Measurements from ENCODE around the gene MPPE1.
"Not testable (repeated sequence)": the region's sequence is repeated elsewhere in the genome, so short reads cannot be mapped to it uniquely, and the experiment has no call there.

The MPPE1 gene

DNA sequence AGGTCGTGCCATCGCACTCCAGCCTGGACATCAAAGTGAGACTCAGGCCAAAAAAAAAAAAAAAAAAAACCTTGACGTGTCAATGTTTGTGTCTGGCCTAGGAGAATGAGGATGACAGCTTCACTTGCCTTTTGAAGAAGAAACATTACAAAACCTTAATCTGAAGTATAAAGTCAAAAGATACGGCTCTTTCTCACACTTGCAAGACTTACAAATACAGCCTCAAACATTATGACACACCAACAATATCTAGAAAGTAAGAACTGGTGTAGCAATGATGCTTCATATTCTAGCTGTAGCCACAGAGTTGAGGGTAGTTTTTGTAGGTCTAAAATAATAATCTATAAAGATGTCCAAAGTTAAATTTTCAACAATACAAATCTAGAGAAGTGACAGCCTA lies 25.5 kb downstream of the MPPE1 start:
- DNase-seq = no peak

DNA sequence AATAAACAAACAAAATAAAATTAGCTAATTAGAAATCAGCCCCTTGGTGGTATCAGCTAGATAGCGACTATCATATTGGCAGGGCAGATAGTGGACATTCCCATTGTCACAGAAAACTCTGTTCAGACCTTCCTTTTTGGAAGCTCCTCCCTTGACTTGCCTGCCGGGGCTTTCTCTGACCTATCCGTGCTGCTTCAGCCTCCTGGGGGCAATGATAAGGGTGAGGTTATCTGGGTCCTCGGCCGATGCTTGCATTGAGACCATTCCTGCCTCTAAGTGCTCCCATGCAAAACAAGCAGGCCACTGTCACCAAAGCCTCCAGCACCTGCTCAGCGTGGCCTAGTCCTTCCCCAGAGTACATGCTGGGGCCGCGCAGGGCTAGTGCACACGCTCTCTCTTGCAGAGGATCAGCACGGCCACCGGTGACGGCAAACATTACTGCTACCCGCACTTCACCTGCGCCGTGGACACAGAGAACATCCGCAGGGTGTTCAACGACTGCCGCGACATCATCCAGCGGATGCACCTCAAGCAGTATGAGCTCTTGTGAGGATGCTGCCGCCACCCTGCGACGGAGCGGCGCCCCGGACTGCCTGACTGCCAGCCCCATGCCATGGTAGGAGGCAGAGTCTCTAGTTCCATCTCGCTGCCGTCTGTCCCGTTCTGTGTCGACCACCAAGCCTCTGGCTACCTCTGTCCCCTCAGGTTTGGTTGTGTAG lies 27.4 kb downstream of the MPPE1 start:
- no peak for DNase-seq

GRCh38 chr18:11877497-11878135 lies 30.5 kb downstream of the MPPE1 start:
- no peak for DNase-seq

- DNase-seq = no peak
Measured at GRCh38 chr18:11874676-11875075, 33.4 kb downstream of the MPPE1 start.

- DNase-seq = no peak
Measured at GRCh38 chr18:11873670-11874340, 34.3 kb downstream of the MPPE1 start.

GRCh38 chr18:11872479-11873136 lies 35.5 kb downstream of the MPPE1 start:
- no peak for DNase-seq

DNA sequence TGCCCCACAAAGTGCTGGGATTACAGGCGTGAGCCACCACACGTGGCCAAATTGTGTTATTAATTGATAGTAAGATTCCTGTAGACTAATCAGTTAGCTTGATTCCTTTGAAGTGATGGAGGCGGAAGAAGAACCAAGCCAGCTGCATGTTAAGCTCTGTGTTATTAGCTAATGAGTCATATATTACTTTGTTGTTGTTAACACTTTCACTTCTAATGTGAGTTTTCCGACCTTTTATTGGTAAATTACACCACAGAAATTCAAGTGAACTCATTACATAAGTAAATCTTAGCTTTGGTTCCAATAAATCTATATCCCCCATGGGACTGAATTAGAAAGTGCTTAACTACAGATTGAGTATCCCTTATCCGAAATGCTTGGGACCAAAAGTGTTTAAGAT lies 36.6 kb downstream of the MPPE1 start:
- DNase-seq = no peak

DNA sequence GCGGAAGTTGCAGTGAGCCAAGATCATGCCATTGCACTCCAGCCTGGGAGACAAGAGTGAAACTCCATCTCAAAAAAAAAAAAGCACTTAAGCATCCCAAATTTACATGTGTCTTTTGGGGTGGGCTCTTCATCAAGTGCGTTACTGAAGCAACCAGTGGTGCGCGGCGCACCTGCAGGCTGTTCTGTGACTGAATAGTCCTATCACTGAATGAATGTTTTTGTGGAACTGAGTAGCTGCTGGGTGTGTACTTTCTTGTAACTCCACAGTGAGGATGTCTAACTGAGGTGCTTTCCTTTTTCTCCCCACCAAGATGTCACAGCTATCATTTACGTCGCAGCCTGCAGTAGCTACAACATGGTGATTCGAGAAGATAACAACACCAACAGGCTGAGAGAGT lies 39.9 kb downstream of the MPPE1 start:
- DNase-seq = no peak

- no peak for DNase-seq
Measured at GRCh38 chr18:11866764-11867163, 41.4 kb downstream of the MPPE1 start.

DNA sequence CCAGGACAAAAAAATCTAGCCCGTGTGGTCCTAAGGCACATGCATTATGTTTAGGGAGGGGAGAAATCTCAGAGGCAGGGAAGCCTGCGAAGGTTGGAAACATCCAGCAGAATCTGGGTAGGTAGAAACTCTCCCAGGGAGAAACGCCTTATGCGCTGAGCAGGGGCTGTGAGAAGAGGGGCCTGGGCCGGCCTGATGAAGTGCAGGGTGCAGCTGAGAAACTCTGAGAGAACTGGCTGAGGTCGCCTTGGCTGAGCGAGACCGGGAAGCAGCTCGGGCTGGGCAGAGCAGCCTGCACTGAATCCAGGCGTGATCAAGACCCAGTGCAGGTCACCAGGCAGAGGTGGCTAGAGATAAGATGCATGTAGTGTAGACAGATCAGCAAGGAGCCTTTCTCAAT lies 41.8 kb downstream of the MPPE1 start:
- no peak for DNase-seq

- DNase-seq = no peak
Measured at GRCh38 chr18:11865071-11865470, 43.0 kb downstream of the MPPE1 start.

DNA sequence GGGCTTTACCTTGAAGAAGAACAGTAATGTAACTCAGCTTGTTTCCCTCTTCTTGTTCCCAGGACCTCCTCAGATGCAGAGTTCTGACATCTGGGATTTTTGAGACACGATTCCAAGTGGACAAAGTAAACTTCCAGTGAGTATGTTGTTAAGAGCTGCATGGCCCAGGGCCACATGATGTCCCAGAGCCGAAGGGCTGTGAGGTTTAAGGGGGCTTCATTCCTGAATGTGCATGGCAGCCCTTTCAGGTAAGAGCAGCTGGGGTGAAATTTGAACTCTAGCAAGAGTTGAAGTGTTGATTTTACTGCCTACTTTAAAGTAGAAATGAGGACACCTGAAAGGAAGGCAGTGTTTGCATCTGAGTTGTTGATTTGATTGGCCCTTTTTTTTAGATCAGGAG lies 43.6 kb downstream of the MPPE1 start:
- no peak for DNase-seq

DNA sequence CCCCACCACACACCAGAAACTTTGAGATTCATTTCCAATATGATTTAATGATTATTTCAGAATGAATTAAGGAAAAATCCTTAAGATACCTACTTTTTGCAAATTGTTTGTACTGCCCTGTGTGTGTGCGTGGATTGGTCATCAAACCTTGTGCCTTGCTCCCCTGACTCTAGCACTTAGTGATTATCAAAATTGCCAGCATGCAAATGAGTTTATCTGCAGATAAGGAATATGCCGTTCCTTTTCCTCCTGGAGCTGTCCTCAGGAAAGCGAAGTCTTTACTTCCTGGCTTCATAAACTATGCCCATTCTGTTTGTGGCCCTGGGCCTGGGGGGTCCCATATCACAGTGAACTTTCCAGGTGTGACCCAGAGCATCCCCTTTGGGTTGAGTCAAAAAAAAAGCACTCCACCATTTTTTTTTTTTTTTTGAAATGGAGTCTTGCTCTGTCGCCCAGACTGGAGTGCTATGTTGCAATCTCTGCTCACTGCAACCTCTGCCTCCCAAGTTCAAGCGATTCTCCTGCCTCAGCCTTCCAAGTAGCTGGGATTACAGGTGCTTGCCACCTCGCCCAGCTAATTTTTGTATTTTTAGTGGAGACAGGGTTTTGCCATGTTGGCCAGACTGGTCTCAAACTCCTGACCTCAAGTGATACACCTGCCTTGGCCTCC lies 45.5 kb downstream of the MPPE1 start:
- no peak for DNase-seq

DNA sequence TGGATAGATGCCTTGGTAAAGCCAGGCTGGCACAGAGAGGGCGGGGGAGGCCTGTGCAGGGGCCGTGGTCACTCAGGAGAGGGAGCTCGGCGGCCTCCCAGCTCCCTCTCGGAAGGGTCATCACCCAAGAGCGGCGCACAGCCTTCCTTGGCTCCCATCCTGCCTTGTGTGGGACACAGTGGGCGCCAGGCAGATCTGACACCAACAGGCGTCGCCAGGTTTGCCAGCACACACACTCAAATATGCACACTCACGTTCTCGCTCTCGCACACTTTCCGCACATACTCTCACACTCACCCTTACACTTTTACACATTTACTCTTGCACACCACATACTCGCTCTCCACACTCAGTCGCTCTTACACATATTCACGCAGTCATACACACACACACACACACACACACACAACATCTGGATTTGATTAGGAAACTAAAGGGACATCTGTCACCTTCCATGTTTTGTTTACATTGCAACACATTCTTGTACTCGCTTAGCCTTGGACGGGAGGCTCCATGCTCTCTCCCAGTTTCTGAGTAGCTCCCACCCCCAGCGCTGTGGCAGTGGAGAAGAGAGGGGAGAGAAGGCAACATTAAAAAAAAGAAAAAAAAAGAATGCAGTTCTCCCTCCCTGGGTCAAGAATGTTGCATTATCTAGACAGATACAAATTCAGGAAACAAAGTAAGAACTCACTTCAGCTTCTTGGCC lies 46.4 kb downstream of the MPPE1 start:
- no peak for DNase-seq

DNA sequence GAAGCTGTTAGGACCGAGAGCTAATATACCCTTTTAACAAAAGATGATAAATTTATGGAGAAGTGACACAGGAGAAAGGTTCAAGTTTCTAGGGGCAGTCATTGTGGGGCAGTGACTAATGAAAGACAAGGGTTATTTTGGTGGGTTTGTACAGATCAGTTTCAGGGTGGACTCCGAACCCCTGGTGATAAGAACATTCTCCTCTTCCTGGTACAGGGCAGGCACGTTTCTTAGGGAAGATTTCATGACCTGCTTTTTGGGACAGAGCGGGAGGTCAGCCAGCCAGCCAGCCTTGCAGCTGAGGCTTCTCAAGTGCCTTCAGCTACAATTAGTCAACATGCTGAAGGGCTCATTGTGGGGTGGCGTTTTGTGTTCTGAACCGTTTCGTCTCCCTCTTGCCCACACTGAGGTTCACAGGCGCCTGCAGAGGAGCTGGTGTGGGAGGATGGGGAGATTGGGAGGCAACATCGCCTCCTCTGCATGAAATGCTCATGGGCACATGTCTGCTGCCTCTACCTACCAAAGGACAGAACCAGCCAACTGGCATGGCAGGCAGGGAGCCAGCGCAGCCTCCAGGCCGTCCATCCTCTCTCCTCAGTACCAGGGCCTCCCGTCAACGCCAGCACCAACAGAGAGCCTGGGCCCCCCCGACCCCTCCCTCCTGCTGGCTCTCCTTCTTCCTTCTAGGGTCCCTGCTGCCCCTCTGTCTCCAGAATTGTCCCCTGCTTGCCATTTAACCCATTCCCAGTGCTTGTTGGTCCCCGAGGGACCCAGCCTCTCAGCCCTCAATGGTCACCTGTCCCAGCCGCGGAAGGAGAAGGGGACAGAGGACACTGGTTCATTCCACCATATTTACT lies 47.3 kb downstream of the MPPE1 start:
- DNase-seq = no peak

GRCh38 chr18:11859903-11860407 lies 48.2 kb downstream of the MPPE1 start:
- DNase-seq = no peak

- no peak for DNase-seq
Measured at GRCh38 chr18:11859282-11859830, 48.8 kb downstream of the MPPE1 start.

DNA sequence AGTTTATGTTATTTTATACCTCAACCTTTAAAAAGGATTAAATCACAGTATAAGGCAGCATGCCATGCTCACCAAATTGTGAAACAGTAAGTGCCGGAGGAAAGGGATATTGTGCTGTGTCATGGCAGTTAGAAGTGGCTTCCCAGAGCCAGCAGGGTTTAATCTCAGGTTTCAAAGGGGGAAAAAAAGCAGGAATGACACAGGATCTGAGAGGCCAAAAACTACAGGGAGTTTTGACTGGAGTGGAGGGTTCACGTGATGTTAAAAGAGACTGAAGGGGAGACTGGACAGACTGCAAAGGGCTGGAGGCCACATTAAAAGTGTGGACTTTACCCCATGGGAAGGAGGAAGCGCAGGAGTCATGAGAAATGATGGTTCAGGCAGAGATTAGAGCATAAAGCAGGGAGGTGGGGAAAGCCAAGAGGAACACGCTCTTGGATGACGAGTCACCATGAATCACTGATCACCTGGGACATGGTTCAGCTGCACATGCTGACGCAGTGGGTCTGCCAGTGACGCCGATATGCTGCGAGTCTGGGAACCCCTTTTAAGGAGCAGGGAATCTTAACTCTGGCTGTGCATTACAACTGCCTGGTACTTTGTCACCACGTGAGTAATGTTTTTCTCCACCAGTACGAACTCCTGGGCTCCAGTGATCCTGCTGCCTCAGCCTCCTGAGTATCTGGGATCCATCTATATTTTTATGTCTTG lies 50.8 kb downstream of the MPPE1 start:
- no peak for DNase-seq

GRCh38 chr18:11854554-11854953 lies 53.6 kb downstream of the MPPE1 start:
- not testable (repeated sequence) for DNase-seq

- DNase-seq = peak; percentile 23
Measured at GRCh38 chr18:11851806-11852337, 56.2 kb downstream of the MPPE1 start.

Data from effector CD8-positive, alpha-beta T cell (primary cell).